ENCODE results near the gene OLFM3.

The OLFM3 gene

DNA sequence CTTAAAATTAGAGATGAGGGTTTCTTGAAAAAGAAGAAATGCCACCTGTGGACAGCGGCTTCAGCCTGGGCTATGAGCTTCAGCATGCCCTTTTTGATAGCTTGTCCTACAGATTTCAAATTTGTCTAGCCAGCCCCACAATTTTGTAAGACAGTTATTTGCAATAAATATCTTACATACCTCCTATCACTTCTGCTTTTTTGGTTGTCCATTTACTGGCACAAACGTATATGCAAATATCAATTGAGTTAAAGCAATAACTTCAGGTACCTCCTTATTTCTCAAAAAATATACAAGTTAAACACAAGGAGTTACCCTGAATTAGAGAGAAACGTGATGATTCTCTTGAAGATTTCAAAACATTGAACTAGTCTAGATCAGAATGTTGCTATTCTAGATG, 53.5 kb downstream of the OLFM3 start:
- DNase-seq: no peak

DNA sequence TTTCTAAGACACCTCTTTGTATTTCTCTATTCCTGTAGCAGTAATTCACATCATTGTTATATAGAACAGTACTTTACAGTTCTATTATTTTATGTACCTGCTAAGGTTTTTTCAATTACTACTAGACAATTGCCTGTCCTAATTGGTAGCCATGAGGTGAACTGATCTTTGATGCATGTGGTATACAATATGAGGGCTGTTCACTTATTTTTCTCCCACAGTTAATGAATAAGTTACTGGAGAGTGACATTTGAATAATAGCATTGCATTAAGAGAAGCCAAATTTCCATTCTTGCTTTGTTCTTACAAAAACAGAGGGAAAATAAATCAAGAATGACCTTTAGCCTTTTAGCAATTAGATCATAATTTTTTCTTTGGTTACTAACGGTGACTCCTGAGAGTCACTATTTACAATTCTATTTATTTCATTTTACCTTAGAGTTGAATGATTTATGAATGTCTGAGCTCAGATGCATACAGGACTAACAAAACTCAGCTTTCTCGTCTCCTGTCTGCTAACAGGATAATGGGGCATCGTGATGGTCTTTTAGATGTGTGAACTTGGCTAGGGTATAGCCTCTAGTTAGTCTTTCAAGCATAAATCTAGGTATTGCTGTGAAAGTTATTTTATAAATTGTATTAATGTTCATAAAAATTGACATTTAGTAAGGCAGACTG, 54.1 kb downstream of the OLFM3 start:
- no peak for DNase-seq

DNA sequence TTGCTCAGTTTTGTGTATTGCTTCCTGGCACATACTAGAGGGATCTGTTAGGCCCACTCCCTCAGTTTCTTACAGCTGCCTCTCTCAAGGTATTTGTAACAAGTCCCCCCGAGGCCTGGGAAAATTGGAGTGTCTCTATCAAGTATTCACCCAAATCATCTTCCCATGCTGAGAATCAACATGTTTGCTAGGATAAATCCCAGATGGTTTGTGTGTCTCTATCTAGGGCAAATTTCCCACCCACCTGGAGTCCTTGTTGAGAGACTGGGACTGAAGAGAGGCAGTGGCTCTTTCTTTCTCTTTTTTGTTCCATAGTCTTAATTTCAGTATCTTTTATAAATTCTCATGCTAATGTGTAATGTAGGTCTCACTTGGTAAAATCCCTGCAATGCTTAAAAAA, 58.0 kb downstream of the OLFM3 start:
- DNase-seq: no peak

DNA sequence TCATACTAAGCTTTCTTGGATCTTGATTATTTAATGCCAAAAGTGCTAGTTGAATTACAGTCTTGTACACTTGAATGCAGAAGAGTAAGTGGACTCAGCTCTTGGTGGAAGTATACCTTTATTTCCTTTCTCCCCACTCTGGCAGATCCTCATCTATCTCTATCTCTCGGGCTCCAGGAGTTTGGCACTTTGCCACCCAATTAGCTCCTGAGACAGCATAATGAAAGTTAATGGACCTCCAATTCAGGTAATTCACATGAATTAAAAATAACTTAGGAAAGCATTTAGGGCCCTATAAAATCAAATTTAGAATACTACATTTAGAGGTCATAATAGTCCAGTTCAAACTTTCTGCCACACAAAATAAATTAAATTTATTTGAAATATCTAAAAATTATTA, 67.4 kb downstream of the OLFM3 start:
- no peak for DNase-seq

DNA sequence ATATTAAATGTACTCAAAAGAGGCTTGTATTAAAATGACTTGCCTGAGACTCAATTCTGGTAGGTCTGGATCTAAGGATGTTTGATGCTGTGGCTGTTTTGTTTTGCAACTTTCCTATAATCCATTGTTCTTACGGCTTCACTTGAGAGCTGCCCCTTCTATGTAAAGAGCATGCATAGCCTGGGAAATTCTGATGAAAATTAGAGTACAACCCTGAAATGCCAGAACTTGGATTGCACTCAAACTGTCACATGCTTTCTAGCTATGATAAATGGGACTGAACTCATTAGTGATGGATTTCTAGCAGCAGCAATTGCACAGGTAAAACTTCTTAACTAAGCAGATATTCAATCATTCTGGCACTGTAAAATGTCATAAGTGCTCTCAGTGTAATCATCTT, 67.9 kb downstream of the OLFM3 start:
- DNase-seq: no peak

DNA sequence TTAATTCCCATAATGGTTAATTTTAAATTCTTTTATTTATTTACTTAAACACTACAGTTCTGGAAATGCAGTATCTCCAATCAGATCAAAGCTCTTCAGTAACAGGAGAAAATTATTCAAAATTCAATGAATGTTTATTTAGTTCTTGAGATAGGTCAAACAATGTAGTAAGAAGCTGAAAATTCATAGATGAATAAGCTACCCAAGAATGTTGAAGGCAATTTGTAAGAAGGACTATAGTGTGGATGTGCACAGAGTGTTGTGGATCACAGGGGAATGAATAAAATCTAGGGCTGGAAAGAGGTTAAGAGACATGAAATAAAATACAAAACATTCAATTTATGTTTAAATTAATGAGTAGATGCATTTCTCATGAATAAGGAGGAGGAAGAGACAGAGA, 72.0 kb downstream of the OLFM3 start:
- DNase-seq: no peak

DNA sequence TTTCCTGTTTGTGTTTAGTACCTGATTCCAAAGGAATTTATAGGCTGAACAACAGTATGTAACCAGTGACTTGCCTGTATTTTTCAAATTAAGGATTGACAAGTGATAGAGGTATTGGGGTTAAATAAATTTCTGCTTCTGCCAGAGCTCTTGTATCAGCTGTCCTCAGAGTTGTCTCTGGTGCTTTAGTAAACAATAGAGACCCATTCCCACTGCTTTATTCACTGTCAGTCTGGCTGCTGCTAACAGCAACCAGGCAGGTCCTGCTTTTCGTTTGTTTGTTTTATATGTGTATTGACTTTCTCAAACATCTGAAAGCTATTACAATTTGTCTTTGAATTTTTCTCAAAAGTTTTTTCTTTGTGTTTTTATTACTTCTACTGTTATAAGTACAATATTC, 76.1 kb downstream of the OLFM3 start:
- no peak for DNase-seq

DNA sequence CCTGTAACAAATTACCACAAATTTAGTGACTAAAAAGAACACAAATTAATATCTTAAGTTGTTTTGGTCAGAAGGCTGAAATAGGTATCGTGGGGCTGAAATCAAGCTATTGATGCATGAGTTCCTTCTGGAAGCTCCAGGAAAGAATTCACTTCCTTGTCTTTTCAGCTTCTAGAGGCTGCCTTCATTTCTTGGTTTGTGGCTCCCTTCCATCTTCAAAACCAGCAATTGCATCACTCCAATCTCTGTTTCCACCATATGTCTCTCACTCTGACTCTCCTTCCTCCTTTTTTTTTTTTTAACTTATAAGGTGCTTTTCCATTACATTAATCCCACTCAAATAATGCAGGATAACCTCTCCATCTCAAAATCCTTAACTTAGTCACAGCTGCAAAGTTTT, 78.4 kb downstream of the OLFM3 start:
- DNase-seq: no peak

DNA sequence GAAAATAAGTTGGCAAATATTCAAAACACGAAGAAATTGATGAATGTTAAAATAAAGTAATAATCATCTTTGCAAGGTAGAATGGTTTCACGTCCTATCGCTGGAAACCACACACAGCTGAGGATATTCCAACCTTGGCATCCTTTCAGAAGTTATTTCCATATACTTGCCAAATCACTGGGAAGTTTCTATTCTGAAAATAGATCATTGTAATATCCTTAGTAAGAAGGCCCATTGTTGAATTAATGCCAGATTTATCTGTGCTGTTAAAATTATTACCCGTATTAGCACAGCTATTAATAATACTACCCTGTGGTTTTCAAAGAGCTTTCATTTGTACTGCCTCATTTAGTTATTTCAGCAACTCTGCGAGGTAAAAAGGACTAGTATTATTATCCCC, 81.1 kb downstream of the OLFM3 start:
- DNase-seq: no peak

DNA sequence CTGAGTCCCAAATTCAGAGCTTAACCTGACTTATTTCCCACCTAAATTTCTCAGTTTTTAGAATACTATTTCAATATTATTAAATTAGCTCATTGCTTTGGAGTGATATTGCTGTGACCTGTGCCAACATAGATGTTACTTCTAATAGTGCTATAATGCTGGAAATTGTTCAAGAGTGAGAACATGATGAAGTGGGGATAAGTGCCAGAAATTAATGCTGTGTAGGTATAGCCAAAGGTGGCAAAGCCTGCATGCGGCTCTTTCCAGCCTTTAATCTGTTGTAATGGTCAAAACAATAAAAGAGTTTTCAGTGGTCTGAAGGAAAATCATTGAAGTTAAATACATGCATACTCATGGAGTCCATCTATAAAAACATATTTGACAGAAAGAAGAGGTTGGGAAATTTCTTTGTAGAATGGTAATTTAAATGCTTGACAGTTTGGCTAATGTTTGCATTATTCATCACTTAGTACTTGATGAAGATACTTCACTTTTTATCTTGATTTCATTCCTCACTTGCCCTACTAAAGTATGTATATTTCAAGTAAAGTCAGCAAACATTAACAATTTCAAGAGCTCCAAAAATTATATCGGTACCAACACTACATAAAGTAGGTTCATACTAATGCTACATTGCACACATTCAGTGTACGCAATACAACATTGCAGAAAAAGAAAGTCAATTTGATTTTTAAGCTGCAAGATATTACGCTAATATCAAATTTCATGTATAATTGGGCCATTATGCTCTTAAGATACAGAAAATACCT, 82.1 kb downstream of the OLFM3 start:
- no peak for DNase-seq

DNA sequence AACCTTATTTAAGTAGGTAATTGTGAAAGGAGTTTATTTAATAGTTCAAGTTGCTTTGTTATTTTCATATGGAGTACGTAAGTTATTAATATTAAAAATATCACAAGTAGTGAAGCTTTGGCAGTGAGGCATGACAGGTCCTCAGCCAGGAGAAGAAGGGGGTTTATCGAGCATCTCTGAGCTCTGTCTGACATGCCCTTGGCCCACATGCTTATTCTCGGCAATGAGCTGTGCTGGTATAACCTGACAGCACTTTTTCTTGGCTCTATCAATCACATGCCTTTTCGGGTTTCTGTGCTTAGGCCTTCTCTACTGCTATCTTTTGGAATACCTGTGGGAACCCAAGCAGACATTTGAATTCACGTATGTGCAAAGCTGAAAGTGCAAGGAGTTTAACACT, 84.8 kb downstream of the OLFM3 start:
- DNase-seq: no peak

DNA sequence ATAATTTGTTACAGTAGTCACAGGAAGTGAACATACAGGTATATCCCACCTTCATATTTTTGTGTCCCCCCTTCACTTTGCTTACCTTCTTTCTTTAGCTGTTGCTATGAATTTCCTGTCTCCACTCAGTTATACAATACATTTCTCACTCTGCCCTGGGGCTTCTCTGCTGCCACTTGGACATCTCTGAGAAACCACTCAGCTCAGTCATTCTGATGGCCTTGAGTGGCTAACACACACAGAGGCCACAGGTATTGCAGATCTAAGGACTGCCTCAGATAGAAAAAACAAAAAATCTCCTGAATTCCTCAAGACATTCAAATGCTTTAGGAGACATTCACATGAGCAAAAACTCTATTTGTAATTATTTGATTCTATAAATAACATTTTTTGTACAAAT, 87.7 kb downstream of the OLFM3 start:
- DNase-seq: no peak

DNA sequence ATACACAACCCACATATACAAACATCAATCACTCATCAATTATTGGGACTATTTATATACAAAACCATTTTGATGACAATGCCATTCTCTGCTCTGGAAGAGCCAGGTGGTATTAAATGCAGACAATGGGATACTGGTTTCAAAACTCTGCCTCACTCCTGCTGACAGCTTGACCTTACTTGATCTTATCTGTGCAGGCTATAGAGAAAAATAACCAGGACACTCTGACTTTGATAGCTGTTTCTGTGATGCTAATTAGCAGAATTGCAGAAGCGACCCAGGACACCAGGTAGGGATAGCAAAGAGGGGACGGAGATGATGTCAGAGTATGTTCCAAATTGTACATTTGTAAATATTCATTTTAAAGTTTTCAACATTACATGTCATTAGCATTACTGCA, 89.5 kb downstream of the OLFM3 start:
- DNase-seq: no peak

DNA sequence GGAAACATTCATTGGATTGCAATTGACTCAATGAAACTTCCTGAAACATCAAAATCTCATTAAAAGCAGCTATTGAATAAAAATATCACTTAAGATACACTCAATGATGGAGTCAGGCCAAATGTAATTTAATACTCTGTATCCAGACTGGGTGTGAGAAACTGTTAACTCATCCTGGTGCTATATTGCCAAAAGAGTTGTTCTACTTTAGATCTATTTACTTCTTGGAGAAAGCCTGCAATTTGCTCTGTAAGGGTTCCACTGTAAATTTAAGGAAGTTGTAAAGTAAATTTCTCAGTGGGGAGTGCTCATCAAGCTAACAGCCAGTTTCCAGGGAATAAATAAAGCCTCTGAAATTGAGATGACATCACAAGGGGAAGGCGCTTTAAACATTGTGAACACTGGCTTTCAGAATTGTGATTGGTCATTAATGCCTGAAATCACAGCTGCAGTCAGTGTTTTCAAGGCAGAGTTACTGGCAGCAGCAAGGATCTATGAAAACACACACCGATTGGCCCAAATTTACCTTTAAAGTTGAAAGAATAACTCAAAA, 91.4 kb downstream of the OLFM3 start:
- DNase-seq: no peak

DNA sequence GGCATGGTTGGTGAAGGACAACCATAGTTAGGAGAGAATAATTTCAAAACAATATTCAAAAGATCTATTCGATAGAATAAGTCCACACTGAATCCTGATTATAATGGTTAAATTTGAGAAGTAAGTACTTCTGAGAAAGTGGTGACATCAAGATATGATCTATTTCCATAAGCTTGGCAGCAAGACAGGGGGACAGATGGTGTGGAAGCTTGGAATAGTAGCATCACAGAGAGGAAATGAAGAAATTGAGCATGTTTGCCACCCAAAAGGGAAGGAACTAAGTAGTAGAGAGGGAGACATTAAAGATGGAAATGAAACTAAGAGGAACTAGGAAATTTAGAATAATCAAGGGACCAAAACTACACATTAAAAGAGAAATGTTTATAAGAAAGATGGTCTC, 94.5 kb downstream of the OLFM3 start:
- DNase-seq: no peak

DNA sequence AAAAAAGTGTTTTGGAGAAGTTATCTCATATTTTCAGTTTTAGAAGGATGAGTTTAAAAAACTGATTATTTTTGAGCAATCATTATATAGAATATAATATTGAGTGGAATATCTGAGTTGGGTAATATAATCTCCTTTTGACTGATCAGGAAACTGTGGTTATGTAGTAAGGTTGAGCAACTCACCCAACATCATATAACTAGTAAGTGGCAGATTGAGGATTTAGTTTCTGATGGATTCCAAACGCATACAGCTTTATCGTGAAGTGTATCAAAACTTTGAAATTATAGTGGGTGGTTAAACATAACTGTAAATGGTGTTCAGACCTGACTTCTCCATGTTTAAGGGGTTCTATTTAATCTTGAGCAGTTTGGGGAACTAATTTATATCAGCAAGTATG, 98.6 kb downstream of the OLFM3 start:
- no peak for DNase-seq

DNA sequence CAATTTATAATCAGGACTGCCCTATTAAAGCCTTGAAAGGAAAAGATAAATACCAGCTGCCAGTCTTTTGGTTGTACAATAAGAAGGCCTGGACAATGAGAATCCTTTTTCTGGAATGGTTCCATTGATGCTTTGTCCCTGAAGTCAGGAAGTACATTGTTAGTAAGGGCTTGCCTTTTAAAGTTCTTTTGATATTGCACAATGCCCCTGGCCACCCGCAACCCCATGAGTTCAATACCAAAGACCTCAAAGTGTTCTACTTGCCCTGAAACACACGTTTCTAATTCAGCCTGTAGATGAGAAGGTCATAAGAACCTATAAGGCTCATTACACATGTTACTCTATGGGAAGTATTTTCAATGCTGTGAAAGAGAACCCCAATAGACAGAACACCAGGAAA, 112.1 kb downstream of the OLFM3 start:
- no peak for DNase-seq

DNA sequence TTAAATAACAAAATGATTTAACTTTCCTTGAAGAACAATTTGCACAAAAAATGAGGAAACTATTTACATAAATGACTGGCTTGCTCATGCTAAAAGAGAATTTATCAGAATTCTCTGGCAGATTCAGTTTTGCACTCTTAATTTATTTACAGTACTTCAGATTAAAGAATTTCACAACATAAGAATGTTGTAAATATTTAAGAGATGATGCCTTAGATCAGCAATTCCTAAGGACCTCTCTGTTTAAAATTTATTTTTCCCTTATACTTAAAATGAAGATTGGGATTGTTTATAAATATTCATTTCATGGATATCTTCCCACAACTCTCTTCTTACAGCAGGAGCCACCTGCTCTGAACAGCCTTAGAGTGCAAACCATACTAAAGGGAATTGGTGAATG, 120.8 kb downstream of the OLFM3 start:
- DNase-seq: no peak

DNA sequence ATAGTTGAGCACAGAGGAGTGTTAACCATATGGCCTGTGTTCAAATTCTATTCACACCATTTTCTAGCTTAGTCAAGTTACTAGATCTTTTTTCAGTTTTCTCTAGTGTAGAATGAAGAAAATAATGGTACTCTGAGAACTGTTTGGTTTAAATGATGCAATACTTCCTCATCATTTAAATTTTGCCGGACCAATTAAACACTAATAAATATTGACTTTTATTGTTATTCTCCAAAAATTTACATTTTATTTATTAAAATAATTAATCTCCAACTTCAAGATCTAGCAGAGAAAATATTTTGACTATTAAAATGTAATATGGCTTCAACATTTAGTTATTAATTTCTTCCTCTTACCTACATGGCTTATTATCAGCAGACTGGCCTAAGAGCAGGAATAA, 123.1 kb downstream of the OLFM3 start:
- no peak for DNase-seq

DNA sequence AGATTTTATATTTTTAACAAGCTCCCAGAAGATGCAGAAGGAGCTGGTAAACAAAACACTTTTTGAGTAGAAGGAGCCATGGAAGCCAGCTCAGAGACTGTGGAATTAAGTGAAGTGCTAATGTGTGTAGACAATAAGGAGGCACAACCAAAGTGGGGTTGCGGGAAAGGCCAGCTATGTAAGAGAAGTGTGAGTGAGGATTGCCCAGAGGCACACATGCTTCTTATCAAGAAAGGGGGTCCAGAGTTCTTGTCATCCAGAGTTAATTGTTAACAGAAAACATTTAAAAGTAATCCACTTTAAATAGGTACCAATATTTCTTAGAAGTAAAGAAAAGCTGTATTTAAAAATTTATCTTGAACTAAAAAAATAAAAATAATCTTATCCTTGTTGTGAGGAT, 136.8 kb downstream of the OLFM3 start:
- no peak for DNase-seq

DNA sequence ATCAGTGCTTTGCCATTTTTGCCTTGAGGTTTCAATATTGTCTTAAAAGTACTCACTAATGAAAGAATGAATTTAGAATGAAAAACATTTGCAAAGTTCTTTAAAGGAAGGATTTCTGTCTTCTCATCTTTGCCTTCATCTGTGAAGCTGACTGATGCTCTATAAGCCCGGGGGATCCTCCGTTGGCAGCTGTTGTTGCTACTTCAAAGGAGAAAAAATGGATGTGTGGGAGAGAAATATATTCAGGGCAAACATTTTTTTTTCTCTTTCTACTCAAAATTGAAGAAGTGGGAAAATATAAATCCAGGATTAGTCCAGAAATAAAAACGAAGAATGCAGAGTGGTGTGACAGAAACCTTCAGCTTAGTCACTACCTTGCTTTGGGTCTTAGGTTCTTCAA, 142.5 kb downstream of the OLFM3 start:
- no peak for DNase-seq

DNA sequence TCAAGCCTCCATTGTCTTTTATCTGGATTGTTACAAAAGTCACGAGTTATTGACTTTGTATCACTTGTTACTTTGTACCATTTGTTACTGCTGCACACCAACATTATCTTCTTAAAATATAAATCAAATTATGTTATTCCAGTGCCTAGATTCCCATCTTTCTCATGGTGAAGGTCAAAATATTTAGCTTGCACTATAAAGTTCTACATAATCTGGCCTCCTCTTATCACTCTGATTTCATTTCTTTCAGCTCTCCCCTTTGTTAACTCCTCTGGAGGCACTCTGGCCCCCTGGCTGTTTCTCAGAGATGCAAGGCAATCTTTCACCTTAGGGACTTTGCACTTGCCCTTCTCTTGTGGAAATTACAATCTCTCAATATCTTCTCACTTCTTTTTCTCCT, 143.8 kb downstream of the OLFM3 start:
- no peak for DNase-seq

DNA sequence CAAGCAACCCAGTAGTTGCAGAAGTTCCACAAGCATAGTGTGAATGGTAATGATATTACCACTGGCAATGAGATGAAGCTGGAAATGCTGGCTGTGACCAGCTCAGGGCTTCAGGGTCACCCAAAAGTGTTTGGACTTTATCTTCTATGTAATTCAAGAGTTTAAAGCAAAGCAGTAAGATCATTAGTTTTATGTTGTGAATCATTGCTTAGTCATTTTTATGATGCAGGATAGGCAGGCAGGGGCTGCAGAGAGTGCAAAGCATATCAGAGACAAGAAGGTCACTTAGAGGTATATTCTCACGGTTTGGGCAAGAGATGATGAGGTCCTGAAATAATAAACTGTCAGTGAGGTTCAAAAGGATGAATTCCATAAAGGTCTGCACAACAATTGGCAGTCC, 147.4 kb downstream of the OLFM3 start:
- no peak for DNase-seq

DNA sequence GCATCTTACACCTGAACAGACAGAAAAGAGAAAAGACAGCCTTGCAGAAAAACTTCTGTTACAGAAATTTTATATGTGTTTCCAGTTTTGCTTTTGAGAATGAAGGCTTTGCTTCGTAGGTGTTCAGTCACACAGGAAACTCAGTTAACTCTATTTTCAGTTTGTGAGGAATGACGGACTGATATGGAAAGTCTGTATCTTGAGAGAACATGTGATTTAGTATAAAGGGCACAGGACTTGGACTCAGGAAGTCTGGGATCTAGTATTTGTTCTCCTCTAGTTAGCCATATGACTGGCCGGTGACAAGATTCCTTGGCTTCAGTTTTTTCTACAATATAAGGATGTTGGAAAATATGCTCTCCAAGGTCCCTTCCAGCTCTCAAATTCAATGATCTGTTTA, 149.1 kb downstream of the OLFM3 start:
- DNase-seq: no peak

DNA sequence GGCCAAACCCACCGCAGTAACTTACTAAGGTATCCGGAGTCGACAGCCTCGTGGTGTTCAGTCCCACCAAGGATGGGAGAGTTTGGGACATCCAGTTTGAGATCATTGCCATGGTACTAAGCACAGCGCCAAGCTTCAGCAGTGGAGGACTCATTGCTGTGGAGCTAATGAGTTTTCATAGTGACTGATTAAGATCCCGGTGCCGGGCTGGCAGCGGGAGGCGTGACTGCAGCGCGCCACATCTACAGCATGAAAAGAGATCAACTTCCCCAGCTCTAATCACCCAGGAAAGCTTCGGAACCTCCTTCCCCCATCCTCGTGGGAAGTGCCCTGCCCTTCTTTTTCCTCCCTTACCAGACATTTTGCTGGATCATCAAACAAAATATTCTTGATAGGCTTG, 149.9 kb downstream of the OLFM3 start:
- DNase-seq: no peak
